Astrocyte (in vitro differentiated cells and primary cell): ENCODE measurements around the gene BCR. TPM values are rescaled to one million over a fixed set of nuclear protein-coding genes. Genes with fewer than 3 reads are reported as not detected.

ENCODE experiments used
- DNase-seq: peaks from one replicate; pipeline ENCODE4 v3.0.0-alpha.2; 2010; ENCODE audit warnings: low read depth
- FAIRE-seq: peaks from 2 replicates; lab custom pipeline; 2011; peaks lifted over from hg19 to GRCh38; lab: Jason Lieb, UNC
- H2AFZ ChIP-seq: 2 replicates; pipeline ENCODE4 v1.6.0; 2012; ENCODE audit warnings: low read depth, low read length, inconsistent platforms
- H3K27ac ChIP-seq: 2 replicates; pipeline ENCODE4 v1.5.1; 2011; ENCODE audit warnings: low read depth, low read length, inconsistent platforms
- H3K27me3 ChIP-seq: 2 replicates; pipeline ENCODE4 v1.6.0; 2011; ENCODE audit warnings: low read length, inconsistent platforms; ENCODE audit not compliant: insufficient read depth
- H3K36me3 ChIP-seq: 2 replicates; pipeline ENCODE4 v1.5.1; 2011; ENCODE audit warnings: low read length, inconsistent platforms; ENCODE audit not compliant: insufficient read depth
- H3K4me1 ChIP-seq: 2 replicates; pipeline ENCODE4 v1.5.1; 2011; ENCODE audit warnings: low read length, inconsistent platforms; ENCODE audit not compliant: insufficient read depth
- H3K4me2 ChIP-seq: 2 replicates; pipeline ENCODE4 v1.6.0; 2012; ENCODE audit warnings: low read length, inconsistent platforms
- H3K4me3 ChIP-seq: 2 replicates; pipeline ENCODE4 v1.5.1; 2011; ENCODE audit warnings: low read depth, mild to moderate bottlenecking, low read length, inconsistent platforms; ENCODE audit not compliant: insufficient read depth
- H3K79me2 ChIP-seq: 2 replicates; pipeline ENCODE4 v1.6.0; 2012; ENCODE audit warnings: mild to moderate bottlenecking, low read length, inconsistent platforms; ENCODE audit not compliant: insufficient read depth
- H3K9ac ChIP-seq: 2 replicates; pipeline ENCODE4 v1.6.0; 2012; ENCODE audit warnings: mild to moderate bottlenecking, low read length, inconsistent platforms
- H3K9me3 ChIP-seq: 2 replicates; pipeline ENCODE4 v1.5.1; 2012; ENCODE audit warnings: low read depth, mild to moderate bottlenecking, low read length, inconsistent platforms; ENCODE audit not compliant: insufficient read depth
- H4K20me1 ChIP-seq: 2 replicates; pipeline ENCODE4 v1.6.0; 2012; ENCODE audit warnings: low read length, inconsistent platforms; ENCODE audit not compliant: insufficient read depth
- H3K27ac Mint-ChIP-seq: one replicate; pipeline ENCODE4 v1.8.0; 2021; ENCODE audit warnings: mild to moderate bottlenecking, mixed read lengths; ENCODE audit not compliant: unreplicated experiment
- H3K27me3 Mint-ChIP-seq: one replicate; pipeline ENCODE4 v1.8.0; 2021; ENCODE audit warnings: low read depth, mixed read lengths; ENCODE audit not compliant: unreplicated experiment
- H3K36me3 Mint-ChIP-seq: one replicate; pipeline ENCODE4 v1.8.0; 2021; ENCODE audit warnings: low read depth, mixed read lengths; ENCODE audit not compliant: unreplicated experiment
- H3K4me1 Mint-ChIP-seq: one replicate; pipeline ENCODE4 v1.8.0; 2021; ENCODE audit warnings: low read depth, mixed read lengths; ENCODE audit not compliant: unreplicated experiment
- H3K4me3 Mint-ChIP-seq: one replicate; pipeline ENCODE4 v1.8.0; 2021; ENCODE audit warnings: mild to moderate bottlenecking, moderate library complexity, mixed read lengths; ENCODE audit not compliant: unreplicated experiment
- H3K9me3 Mint-ChIP-seq: one replicate; pipeline ENCODE4 v1.8.0; 2021; ENCODE audit warnings: mild to moderate bottlenecking, mixed read lengths; ENCODE audit not compliant: unreplicated experiment
- CTCF ChIP-seq: IDR thresholded peaks from 2 replicates; pipeline ENCODE4 v1.5.1; 2011; ENCODE audit warnings: low read depth, mild to moderate bottlenecking, inconsistent platforms, low read length, moderate library complexity; ENCODE audit not compliant: insufficient read depth
- EZH2 ChIP-seq: IDR thresholded peaks from 2 replicates; pipeline ENCODE4 v1.6.1; 2012; ENCODE audit warnings: mild to moderate bottlenecking, low read length, inconsistent platforms; ENCODE audit not compliant: insufficient read depth
- total RNA-seq: library from RNA; stranded (reverse); gene quantifications from 2 replicates; pipeline ENCODE4 v1.2.1, GENCODE V29; 2021

Gene BCR
- total RNA-seq, 1 donor from 2014 or later, result 48.9 TPM

- no peak overlapping the region for H3K27ac ChIP-seq
Observed at GRCh38 chr22:23153994-23154393, 26.3 kb upstream of the BCR start.

GRCh38 chr22:23154461-23154860, 25.8 kb upstream of the BCR start:
- Mint-ChIP-seq H3K36me3 (peaks cover 18% of the 10 kb centered on the region), H3K4me3 (no peak overlapping the region), H3K9me3 (no peaks in the 10 kb centered on the region), H3K4me1 (peaks cover 7% of the 10 kb centered on the region), H3K27ac (no peak overlapping the region), H3K27me3 (peaks cover 10% of the 10 kb centered on the region)
- FAIRE-seq, result no peak
- Histone ChIP-seq H3K79me2 (no peaks in the 10 kb centered on the region), H3K27me3 (no peaks in the 10 kb centered on the region), H4K20me1 (no peaks in the 10 kb centered on the region), H3K9me3 (no peaks in the 10 kb centered on the region), H3K4me3 (no peak overlapping the region), H3K9ac (no peak overlapping the region), H2AFZ (no peak overlapping the region), H3K4me1 (no peaks in the 10 kb centered on the region), H3K4me2 (no peak overlapping the region), H3K36me3 (no peaks in the 10 kb centered on the region), H3K27ac (no peak overlapping the region)
- no peak for DNase-seq
- TF ChIP-seq CTCF (no peak), EZH2 (no peak)

More at GRCh38 chr22:23153994-23154393, 26.3 kb upstream of the BCR start:
- Histone ChIP-seq H3K9me3 (no peaks in the 10 kb centered on the region), H3K9ac (no peak overlapping the region), H3K27me3 (no peaks in the 10 kb centered on the region), H2AFZ (no peak overlapping the region), H3K4me3 (no peak overlapping the region), H3K79me2 (no peaks in the 10 kb centered on the region), H3K4me2 (no peak overlapping the region), H3K4me1 (no peaks in the 10 kb centered on the region), H4K20me1 (no peaks in the 10 kb centered on the region), H3K36me3 (no peaks in the 10 kb centered on the region)
- H3K36me3 Mint-ChIP-seq, result peaks cover 18% of the 10 kb centered on the region
- peaks cover 7% of the 10 kb centered on the region for H3K4me1 Mint-ChIP-seq
- FAIRE-seq, result no peak
- TF ChIP-seq CTCF (no peak), EZH2 (no peak)
- no peaks in the 10 kb centered on the region for H3K9me3 Mint-ChIP-seq
- H3K4me3 Mint-ChIP-seq, result no peak overlapping the region
- peaks cover 10% of the 10 kb centered on the region for H3K27me3 Mint-ChIP-seq
- no peak overlapping the region for H3K27ac Mint-ChIP-seq
- no peak for DNase-seq

GRCh38 chr22:23155143-23155542, 25.2 kb upstream of the BCR start:
- Histone ChIP-seq H3K27ac (no peak overlapping the region), H3K4me1 (no peaks in the 10 kb centered on the region), H3K4me2 (no peak overlapping the region), H3K79me2 (no peaks in the 10 kb centered on the region), H3K36me3 (no peaks in the 10 kb centered on the region), H3K9ac (no peak overlapping the region), H4K20me1 (no peaks in the 10 kb centered on the region), H3K27me3 (no peaks in the 10 kb centered on the region), H2AFZ (no peak overlapping the region), H3K9me3 (no peaks in the 10 kb centered on the region), H3K4me3 (no peak overlapping the region)
- Mint-ChIP-seq H3K4me3 (no peak overlapping the region), H3K9me3 (no peaks in the 10 kb centered on the region), H3K27me3 (peaks cover 13% of the 10 kb centered on the region), H3K27ac (no peak overlapping the region), H3K4me1 (peaks cover 2% of the 10 kb centered on the region), H3K36me3 (peaks cover 12% of the 10 kb centered on the region)
- DNase-seq (no peak), FAIRE-seq (no peak)
- no peak for TF ChIP-seq EZH2
- no peak for TF ChIP-seq CTCF
